Stimulated activated CD4-positive, alpha-beta T cell treated with anti-CD3 and anti-CD28 coated beads, Interleukin-1b, Interleukin-23, amount 100 ng/mL, for 48 hours (primary cell): ENCODE data around the gene PIM3.
A peak's percentile ranks its signal among the peaks of the same experiment; 100 is the strongest.

ENCODE experiments used
- DNase-seq: peaks from one replicate; pipeline ENCODE4 v3.0.0-alpha.2; 2020

PIM3 gene

GRCh38 chr22:49928555-49929210 lies 31.9 kb upstream of the PIM3 start:
- no peak for DNase-seq

GRCh38 chr22:49929211-49929979 lies 31.2 kb upstream of the PIM3 start:
- DNase-seq, result peak; percentile 73

- DNase-seq, result no peak
Observed at GRCh38 chr22:49929994-49930575, 30.5 kb upstream of the PIM3 start.

GRCh38 chr22:49930596-49931412 lies 29.8 kb upstream of the PIM3 start:
- peak; percentile 40 for DNase-seq

- no peak for DNase-seq
Observed at GRCh38 chr22:49933236-49934159, 27.1 kb upstream of the PIM3 start.

- DNase-seq, result peak; percentile 54
Observed at GRCh38 chr22:49934160-49934890, 26.2 kb upstream of the PIM3 start.

GRCh38 chr22:49934891-49935557 lies 25.5 kb upstream of the PIM3 start:
- peak; percentile 91 for DNase-seq

GRCh38 chr22:49935561-49935960 lies 25.0 kb upstream of the PIM3 start:
- no peak for DNase-seq

- DNase-seq, result peak; percentile 97
Observed at GRCh38 chr22:49936018-49936972, 24.3 kb upstream of the PIM3 start.

- DNase-seq, result no peak
Observed at GRCh38 chr22:49936973-49937757, 23.4 kb upstream of the PIM3 start.

- DNase-seq, result no peak
Observed at GRCh38 chr22:49937758-49938564, 22.6 kb upstream of the PIM3 start.

GRCh38 chr22:49938565-49939136 lies 21.9 kb upstream of the PIM3 start:
- no peak for DNase-seq

- no peak for DNase-seq
Observed at GRCh38 chr22:49941507-49942316, 18.9 kb upstream of the PIM3 start.

- DNase-seq, result no peak
Observed at GRCh38 chr22:49942565-49943404, 17.8 kb upstream of the PIM3 start.

GRCh38 chr22:49943405-49943765 lies 17.2 kb upstream of the PIM3 start:
- no peak for DNase-seq
